ENCODE results near the gene TSPAN18. TPM values are rescaled to one million over a fixed set of nuclear protein-coding genes. Genes with fewer than 3 reads are reported as not detected.

TSPAN18 gene
- total and polyA plus RNA-seq, 11 donors, result 40.0 to 151 (median 74.9) TPM

- no peak for ATAC-seq
- WGBS, 4 donors, result 90 to 93% (median 92%) methylated on average over 3 of the region's 3 CpGs
- DNase-seq, result no peak
- Histone ChIP-seq H3K4me1 (peaks cover 0 to 47% (median 22%) of the 10 kb centered on the region in 12 donors), H3K27ac (no peak overlapping the region), H3K9me3 (no peaks in the 10 kb centered on the region), H3K4me3 (no peak overlapping the region), H3K27me3 (no peaks in the 10 kb centered on the region), H3K36me3 (no peaks in the 10 kb centered on the region)
- TF ChIP-seq CTCF (IDR thresholded peaks at IDR 0.05) (no peak), POLR2A (IDR thresholded peaks at IDR 0.05) (no peak)
- intact Hi-C loops (cut with DNase I), result no loop called here
Observed at GRCh38 chr11:44887636-44888035, 160.9 kb downstream of the TSPAN18 start.

GRCh38 chr11:44889266-44889665 lies 162.5 kb downstream of the TSPAN18 start:
- 78 to 92% (median 83%) methylated on average over 1 of the region's 1 CpG for WGBS, 4 donors
- ATAC-seq, result peak in 2 of 4 donors; percentile 4 to 16
- H3K36me3 ChIP-seq, result no peaks in the 10 kb centered on the region
- H3K4me3 ChIP-seq, result no peak overlapping the region
- peaks cover 0 to 63% (median 34%) of the 10 kb centered on the region in 12 donors for H3K4me1 ChIP-seq
- H3K9me3 ChIP-seq, result no peaks in the 10 kb centered on the region
- peak in 1 of 5 donors; percentile 43 for DNase-seq
- intact Hi-C loops (cut with DNase I), result no loop called here
- TF ChIP-seq CTCF (IDR thresholded peaks at IDR 0.05), result no peak
- no peak for TF ChIP-seq POLR2A (IDR thresholded peaks at IDR 0.05)
- no peaks in the 10 kb centered on the region for H3K27me3 ChIP-seq
- no peak overlapping the region for H3K27ac ChIP-seq

- WGBS, 4 donors, result 89 to 100% (median 94%) methylated on average over 2 to 7 of the region's 7 CpGs
- Histone ChIP-seq H3K27me3 (no peaks in the 10 kb centered on the region), H3K36me3 (peaks cover 0 to under 1% (median 0%) of the 10 kb centered on the region in 9 donors), H3K9me3 (no peaks in the 10 kb centered on the region), H3K27ac (peak overlapping the region in 6 of 12 donors; percentile 35 to 78 (median 59)), H3K4me3 (no peak overlapping the region), H3K4me1 (peaks cover 0 to 42% (median 21%) of the 10 kb centered on the region in 12 donors)
- TF ChIP-seq CTCF (IDR thresholded peaks at IDR 0.05) (no peak), POLR2A (IDR thresholded peaks at IDR 0.05) (no peak)
- intact Hi-C loops (cut with DNase I), result loop anchor here (5.0 to 10.0 kb wide), 9 partner anchors 56 to 336 kb away; partner anchors contain the start of gene TSPAN18 (in 7 of the 10)
- ATAC-seq (peak in 1 of 4 donors; percentile 2), DNase-seq (no peak)
Observed at GRCh38 chr11:44892843-44893242, 166.1 kb downstream of the TSPAN18 start.

GRCh38 chr11:44893308-44893822 lies 166.6 kb downstream of the TSPAN18 start:
- peak; percentile 3 to 35 (median 20) for ATAC-seq
- Histone ChIP-seq H3K4me3 (no peak overlapping the region), H3K36me3 (peaks cover 0 to 6% (median 0%) of the 10 kb centered on the region in 9 donors), H3K27me3 (no peaks in the 10 kb centered on the region), H3K27ac (peak overlapping the region in 8 of 12 donors; percentile 18 to 78 (median 57)), H3K9me3 (peaks cover 0 to 3% (median 0%) of the 10 kb centered on the region in 12 donors), H3K4me1 (peaks cover 0 to 41% (median 20%) of the 10 kb centered on the region in 12 donors)
- intact Hi-C loops (cut with DNase I), result loop anchor here (5.0 to 10.0 kb wide), 9 partner anchors 56 to 336 kb away; partner anchors contain the start of gene TSPAN18 (in 7 of the 10)
- TF ChIP-seq POLR2A (IDR thresholded peaks at IDR 0.05), result no peak
- TF ChIP-seq CTCF (IDR thresholded peaks at IDR 0.05), result no peak
- peak in 1 of 5 donors; percentile 52 for DNase-seq
- 54 to 74% (median 66%) methylated on average over 9 to 10 of the region's 10 CpGs for WGBS, 4 donors
